H1 (cell line): ENCODE measurements around the gene RAMP2. TPM values are rescaled to one million over a fixed set of nuclear protein-coding genes. Genes with fewer than 3 reads are reported as not detected.

Experiments used
- BACH1 ChIP-seq: IDR thresholded peaks from 2 replicates; pipeline ENCODE4 v1.6.1; 2012; ENCODE audit warnings: low read length, improper control_type of control experiment
- CBX5 ChIP-seq: fragments of 300-800, 300-1000 bp; sonication (generic); IDR thresholded peaks from 2 replicates; pipeline ENCODE4 v1.7.1; 2016; ENCODE audit warnings: antibody characterized with exemption, low read length, low read depth
- CBX8 ChIP-seq: fragments of 300-800, 300-1000 bp; sonication (generic); IDR thresholded peaks from 2 replicates; pipeline ENCODE4 v1.7.1; 2016; ENCODE audit warnings: low read depth, low read length, borderline replicate concordance
- CHD1 ChIP-seq: IDR thresholded peaks from 2 replicates; pipeline ENCODE4 v1.6.1; 2012; ENCODE audit warnings: low read depth, low read length, improper control_type of control experiment
- SAP30 ChIP-seq: fragments of 300-600 bp; sonication (generic); IDR thresholded peaks from 2 replicates; pipeline ENCODE4 v1.7.1; 2012; ENCODE audit warnings: low read length, moderate library complexity, mild to moderate bottlenecking, inconsistent platforms; ENCODE audit not compliant: insufficient read depth, insufficient replicate concordance
- TEAD4 ChIP-seq: IDR thresholded peaks from 2 replicates; pipeline ENCODE4 v1.6.1; 2012; ENCODE audit warnings: low read depth, low read length, inconsistent platforms, mixed read lengths
- polyA plus RNA-seq, 7 experiments: library from polyadenylated mRNA; depleted of rRNA in 3 of 7; stranded (reverse) in 5 of 7; unstranded in 2 of 7; fragments of >200 nt in 5 of 7; fragments of 200-250 nt in 2 of 7; gene quantifications; 1 replicate in 5 of 7; 2 replicates in 1 of 7; 4 replicates in 1 of 7; pipeline versions ENCODE4 v1.2.1 to v1.2.3, GENCODE V29; 2011 to 2013; ENCODE audit warnings: missing spikeins in 2 of 7, mixed read lengths in 2 of 7
- total RNA-seq: library from RNA; stranded (reverse); fragmentation: NEBNext Ultra II Directional; extraction: Animal tissue kit (Norgen Biotek cat#: 25700); gene quantifications from 2 replicates; pipeline ENCODE4 v1.2.1, GENCODE V29; 2021
- TF ChIP-seq, protein P1 (sequence below): fragments of 300-600 bp; sonication (generic); IDR thresholded peaks from 2 replicates; pipeline ENCODE4 v1.7.1; 2012; ENCODE audit warnings: low read length, moderate library complexity, mild to moderate bottlenecking, inconsistent platforms; ENCODE audit not compliant: insufficient replicate concordance
- TF ChIP-seq, protein P2 (sequence below), 3 experiments: IDR thresholded peaks; 1 replicate in 2 of 3; 2 replicates in 1 of 3; pipeline versions ENCODE4 v1.5.1 to v1.6.1; 2011; ENCODE audit warnings: low read length in 3 of 3, mild to moderate bottlenecking in 3 of 3, inconsistent platforms in 2 of 3, low read depth in 1 of 3, moderate library complexity in 1 of 3; ENCODE audit not compliant: insufficient read depth in 1 of 3; ENCODE audit errors: control extremely low read depth in 1 of 3

The RAMP2 gene
- total and polyA plus RNA-seq, 2 of the 8 experiments (the other 6 are each of a cell fraction or from before 2014, with no cell fraction given), result 13.4 to 41.7 TPM

DNA sequence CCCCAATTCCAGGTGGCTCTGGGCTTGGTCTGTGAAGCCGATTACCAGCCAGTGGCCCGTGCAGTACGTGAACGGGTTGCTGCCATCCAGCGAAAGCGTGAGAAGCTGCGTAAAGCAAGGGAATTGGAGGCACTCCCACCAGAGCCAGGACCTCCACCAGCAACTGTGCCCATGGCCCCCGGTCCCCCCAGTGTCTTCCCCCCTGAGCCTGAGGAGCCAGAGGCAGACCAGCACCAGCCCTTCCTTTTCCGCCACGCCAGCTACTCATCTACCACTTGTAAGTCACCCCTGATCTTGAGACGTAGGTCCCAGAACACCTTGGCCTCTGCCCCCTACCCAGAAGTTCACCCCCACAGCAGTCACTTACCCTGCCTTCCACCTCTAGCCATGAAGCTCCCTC lies 26.2 kb downstream of the RAMP2 start (continued):
- TF ChIP-seq, protein P1, sequence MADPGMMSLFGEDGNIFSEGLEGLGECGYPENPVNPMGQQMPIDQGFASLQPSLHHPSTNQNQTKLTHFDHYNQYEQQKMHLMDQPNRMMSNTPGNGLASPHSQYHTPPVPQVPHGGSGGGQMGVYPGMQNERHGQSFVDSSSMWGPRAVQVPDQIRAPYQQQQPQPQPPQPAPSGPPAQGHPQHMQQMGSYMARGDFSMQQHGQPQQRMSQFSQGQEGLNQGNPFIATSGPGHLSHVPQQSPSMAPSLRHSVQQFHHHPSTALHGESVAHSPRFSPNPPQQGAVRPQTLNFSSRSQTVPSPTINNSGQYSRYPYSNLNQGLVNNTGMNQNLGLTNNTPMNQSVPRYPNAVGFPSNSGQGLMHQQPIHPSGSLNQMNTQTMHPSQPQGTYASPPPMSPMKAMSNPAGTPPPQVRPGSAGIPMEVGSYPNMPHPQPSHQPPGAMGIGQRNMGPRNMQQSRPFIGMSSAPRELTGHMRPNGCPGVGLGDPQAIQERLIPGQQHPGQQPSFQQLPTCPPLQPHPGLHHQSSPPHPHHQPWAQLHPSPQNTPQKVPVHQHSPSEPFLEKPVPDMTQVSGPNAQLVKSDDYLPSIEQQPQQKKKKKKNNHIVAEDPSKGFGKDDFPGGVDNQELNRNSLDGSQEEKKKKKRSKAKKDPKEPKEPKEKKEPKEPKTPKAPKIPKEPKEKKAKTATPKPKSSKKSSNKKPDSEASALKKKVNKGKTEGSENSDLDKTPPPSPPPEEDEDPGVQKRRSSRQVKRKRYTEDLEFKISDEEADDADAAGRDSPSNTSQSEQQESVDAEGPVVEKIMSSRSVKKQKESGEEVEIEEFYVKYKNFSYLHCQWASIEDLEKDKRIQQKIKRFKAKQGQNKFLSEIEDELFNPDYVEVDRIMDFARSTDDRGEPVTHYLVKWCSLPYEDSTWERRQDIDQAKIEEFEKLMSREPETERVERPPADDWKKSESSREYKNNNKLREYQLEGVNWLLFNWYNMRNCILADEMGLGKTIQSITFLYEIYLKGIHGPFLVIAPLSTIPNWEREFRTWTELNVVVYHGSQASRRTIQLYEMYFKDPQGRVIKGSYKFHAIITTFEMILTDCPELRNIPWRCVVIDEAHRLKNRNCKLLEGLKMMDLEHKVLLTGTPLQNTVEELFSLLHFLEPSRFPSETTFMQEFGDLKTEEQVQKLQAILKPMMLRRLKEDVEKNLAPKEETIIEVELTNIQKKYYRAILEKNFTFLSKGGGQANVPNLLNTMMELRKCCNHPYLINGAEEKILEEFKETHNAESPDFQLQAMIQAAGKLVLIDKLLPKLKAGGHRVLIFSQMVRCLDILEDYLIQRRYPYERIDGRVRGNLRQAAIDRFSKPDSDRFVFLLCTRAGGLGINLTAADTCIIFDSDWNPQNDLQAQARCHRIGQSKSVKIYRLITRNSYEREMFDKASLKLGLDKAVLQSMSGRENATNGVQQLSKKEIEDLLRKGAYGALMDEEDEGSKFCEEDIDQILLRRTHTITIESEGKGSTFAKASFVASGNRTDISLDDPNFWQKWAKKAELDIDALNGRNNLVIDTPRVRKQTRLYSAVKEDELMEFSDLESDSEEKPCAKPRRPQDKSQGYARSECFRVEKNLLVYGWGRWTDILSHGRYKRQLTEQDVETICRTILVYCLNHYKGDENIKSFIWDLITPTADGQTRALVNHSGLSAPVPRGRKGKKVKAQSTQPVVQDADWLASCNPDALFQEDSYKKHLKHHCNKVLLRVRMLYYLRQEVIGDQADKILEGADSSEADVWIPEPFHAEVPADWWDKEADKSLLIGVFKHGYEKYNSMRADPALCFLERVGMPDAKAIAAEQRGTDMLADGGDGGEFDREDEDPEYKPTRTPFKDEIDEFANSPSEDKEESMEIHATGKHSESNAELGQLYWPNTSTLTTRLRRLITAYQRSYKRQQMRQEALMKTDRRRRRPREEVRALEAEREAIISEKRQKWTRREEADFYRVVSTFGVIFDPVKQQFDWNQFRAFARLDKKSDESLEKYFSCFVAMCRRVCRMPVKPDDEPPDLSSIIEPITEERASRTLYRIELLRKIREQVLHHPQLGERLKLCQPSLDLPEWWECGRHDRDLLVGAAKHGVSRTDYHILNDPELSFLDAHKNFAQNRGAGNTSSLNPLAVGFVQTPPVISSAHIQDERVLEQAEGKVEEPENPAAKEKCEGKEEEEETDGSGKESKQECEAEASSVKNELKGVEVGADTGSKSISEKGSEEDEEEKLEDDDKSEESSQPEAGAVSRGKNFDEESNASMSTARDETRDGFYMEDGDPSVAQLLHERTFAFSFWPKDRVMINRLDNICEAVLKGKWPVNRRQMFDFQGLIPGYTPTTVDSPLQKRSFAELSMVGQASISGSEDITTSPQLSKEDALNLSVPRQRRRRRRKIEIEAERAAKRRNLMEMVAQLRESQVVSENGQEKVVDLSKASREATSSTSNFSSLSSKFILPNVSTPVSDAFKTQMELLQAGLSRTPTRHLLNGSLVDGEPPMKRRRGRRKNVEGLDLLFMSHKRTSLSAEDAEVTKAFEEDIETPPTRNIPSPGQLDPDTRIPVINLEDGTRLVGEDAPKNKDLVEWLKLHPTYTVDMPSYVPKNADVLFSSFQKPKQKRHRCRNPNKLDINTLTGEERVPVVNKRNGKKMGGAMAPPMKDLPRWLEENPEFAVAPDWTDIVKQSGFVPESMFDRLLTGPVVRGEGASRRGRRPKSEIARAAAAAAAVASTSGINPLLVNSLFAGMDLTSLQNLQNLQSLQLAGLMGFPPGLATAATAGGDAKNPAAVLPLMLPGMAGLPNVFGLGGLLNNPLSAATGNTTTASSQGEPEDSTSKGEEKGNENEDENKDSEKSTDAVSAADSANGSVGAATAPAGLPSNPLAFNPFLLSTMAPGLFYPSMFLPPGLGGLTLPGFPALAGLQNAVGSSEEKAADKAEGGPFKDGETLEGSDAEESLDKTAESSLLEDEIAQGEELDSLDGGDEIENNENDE, result no peak
- TF ChIP-seq BACH1 (no peak), SAP30 (no peak), TEAD4 (no peak), CHD1 (no peak), CBX8 (no peak), CBX5 (no peak)
- TF ChIP-seq, protein P2, sequence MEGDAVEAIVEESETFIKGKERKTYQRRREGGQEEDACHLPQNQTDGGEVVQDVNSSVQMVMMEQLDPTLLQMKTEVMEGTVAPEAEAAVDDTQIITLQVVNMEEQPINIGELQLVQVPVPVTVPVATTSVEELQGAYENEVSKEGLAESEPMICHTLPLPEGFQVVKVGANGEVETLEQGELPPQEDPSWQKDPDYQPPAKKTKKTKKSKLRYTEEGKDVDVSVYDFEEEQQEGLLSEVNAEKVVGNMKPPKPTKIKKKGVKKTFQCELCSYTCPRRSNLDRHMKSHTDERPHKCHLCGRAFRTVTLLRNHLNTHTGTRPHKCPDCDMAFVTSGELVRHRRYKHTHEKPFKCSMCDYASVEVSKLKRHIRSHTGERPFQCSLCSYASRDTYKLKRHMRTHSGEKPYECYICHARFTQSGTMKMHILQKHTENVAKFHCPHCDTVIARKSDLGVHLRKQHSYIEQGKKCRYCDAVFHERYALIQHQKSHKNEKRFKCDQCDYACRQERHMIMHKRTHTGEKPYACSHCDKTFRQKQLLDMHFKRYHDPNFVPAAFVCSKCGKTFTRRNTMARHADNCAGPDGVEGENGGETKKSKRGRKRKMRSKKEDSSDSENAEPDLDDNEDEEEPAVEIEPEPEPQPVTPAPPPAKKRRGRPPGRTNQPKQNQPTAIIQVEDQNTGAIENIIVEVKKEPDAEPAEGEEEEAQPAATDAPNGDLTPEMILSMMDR (IDR thresholded peaks at IDR 0.05; ENCODE audit: control extremely low read depth in 1 of 3, insufficient read depth in 1 of 3, low read depth in 1 of 3, low read length in 3 of 3), result no peak
- TF ChIP-seq, all 59 proteins: peak for 0
